ENCODE data around the gene EIF3F. TPM values are rescaled to one million over a fixed set of nuclear protein-coding genes. Genes with fewer than 3 reads are reported as not detected.

EIF3F gene
- total and polyA plus RNA-seq, 2 experiments from 2014 or later, result 193 to 359 TPM

- DNase-seq, result no peak
- no peak for TF ChIP-seq EZH2phosphoT487 (IDR thresholded peaks at IDR 0.05; ENCODE audit: insufficient read depth, low read depth)
- no peak for TF ChIP-seq EZH2 (IDR thresholded peaks at IDR 0.05; ENCODE audit: insufficient read depth, poor library complexity, severe bottlenecking)
- Histone ChIP-seq H3K79me2 (ENCODE audit: insufficient read depth) (peaks cover 33% of the 10 kb centered on the region), H2AFZ (no peak overlapping the region), H4K20me1 (ENCODE audit: insufficient read depth) (no peaks in the 10 kb centered on the region), H3K4me3 (no peak overlapping the region), H3K9me2 (ENCODE audit: insufficient read depth) (no peaks in the 10 kb centered on the region), H3K4me2 (ENCODE audit: unreplicated experiment) (no peak overlapping the region), H3K9me3 (ENCODE audit: low read depth) (no peaks in the 10 kb centered on the region), H3K27ac (no peak overlapping the region), H3K4me1 (ENCODE audit: insufficient read depth) (peaks cover 7% of the 10 kb centered on the region), H3K9ac (no peak overlapping the region), H3K36me3 (ENCODE audit: low read depth) (peaks cover 83% of the 10 kb centered on the region), H3K27me3 (replicated peaks; ENCODE audit: insufficient read depth) (no peaks in the 10 kb centered on the region), H3F3A (ENCODE audit: insufficient read depth) (peaks cover 41% of the 10 kb centered on the region)
- in situ Hi-C loops (cut with MboI), result no loop called here
- 87 to 90% methylated on average over 6 of the region's 6 CpGs for WGBS, 2 experiments (ENCODE audit: low coverage in 1 of 2, low lambda C conversion rate in 2 of 2, missing lambda C conversion rate in 2 of 2)
These were observed 7.6 kb downstream of the EIF3F start for GRCh38 chr11:7994581-7995278.

- Histone ChIP-seq H3K9me3 (ENCODE audit: low read depth) (no peaks in the 10 kb centered on the region), H3K79me2 (ENCODE audit: insufficient read depth) (no peaks in the 10 kb centered on the region), H3K27ac (no peak overlapping the region), H3K9ac (no peak overlapping the region), H3K4me2 (ENCODE audit: unreplicated experiment) (no peak overlapping the region), H3K36me3 (ENCODE audit: low read depth) (peaks cover 49% of the 10 kb centered on the region), H3K27me3 (replicated peaks; ENCODE audit: insufficient read depth) (no peaks in the 10 kb centered on the region), H2AFZ (no peak overlapping the region), H3F3A (ENCODE audit: insufficient read depth) (peaks cover 65% of the 10 kb centered on the region), H3K9me2 (ENCODE audit: insufficient read depth) (no peaks in the 10 kb centered on the region), H3K4me3 (no peak overlapping the region), H3K4me1 (ENCODE audit: insufficient read depth) (no peaks in the 10 kb centered on the region), H4K20me1 (ENCODE audit: insufficient read depth) (no peaks in the 10 kb centered on the region)
- DNase-seq, result no peak
- in situ Hi-C loops (cut with MboI), result loop anchor here (25.0 kb wide), 1 partner anchor 563 kb away; no protein-coding TSS in a partner anchor
- 81 to 82% methylated on average over 10 of the region's 10 CpGs for WGBS, 2 experiments (ENCODE audit: low coverage in 1 of 2, low lambda C conversion rate in 2 of 2, missing lambda C conversion rate in 2 of 2)
- TF ChIP-seq EZH2phosphoT487 (IDR thresholded peaks at IDR 0.05; ENCODE audit: insufficient read depth, low read depth), result no peak
- TF ChIP-seq EZH2 (IDR thresholded peaks at IDR 0.05; ENCODE audit: insufficient read depth, poor library complexity, severe bottlenecking), result no peak
These were observed 12.7 kb downstream of the EIF3F start for GRCh38 chr11:7999795-8000194.

GRCh38 chr11:8000390-8000789, 13.3 kb downstream of the EIF3F start:
- no peak for TF ChIP-seq EZH2phosphoT487 (IDR thresholded peaks at IDR 0.05; ENCODE audit: insufficient read depth, low read depth)
- no peak for TF ChIP-seq EZH2 (IDR thresholded peaks at IDR 0.05; ENCODE audit: insufficient read depth, poor library complexity, severe bottlenecking)
- Histone ChIP-seq H2AFZ (no peak overlapping the region), H3K9me3 (ENCODE audit: low read depth) (no peaks in the 10 kb centered on the region), H3K27me3 (replicated peaks; ENCODE audit: insufficient read depth) (no peaks in the 10 kb centered on the region), H3K4me2 (ENCODE audit: unreplicated experiment) (no peak overlapping the region), H3K9ac (no peak overlapping the region), H4K20me1 (ENCODE audit: insufficient read depth) (no peaks in the 10 kb centered on the region), H3F3A (ENCODE audit: insufficient read depth) (peaks cover 63% of the 10 kb centered on the region), H3K36me3 (ENCODE audit: low read depth) (peaks cover 43% of the 10 kb centered on the region), H3K4me3 (no peak overlapping the region), H3K79me2 (ENCODE audit: insufficient read depth) (no peaks in the 10 kb centered on the region), H3K27ac (no peak overlapping the region), H3K4me1 (ENCODE audit: insufficient read depth) (no peaks in the 10 kb centered on the region), H3K9me2 (ENCODE audit: insufficient read depth) (no peaks in the 10 kb centered on the region)
- no peak for DNase-seq
- in situ Hi-C loops (cut with MboI), result loop anchor here (25.0 kb wide), 1 partner anchor 562 kb away; no protein-coding TSS in a partner anchor
- WGBS, 2 experiments (ENCODE audit: low coverage in 1 of 2, low lambda C conversion rate in 2 of 2, missing lambda C conversion rate in 2 of 2), result 75 to 77% methylated on average over 5 of the region's 5 CpGs

GRCh38 chr11:8002676-8003075, 15.5 kb downstream of the EIF3F start:
- no peak overlapping the region for H2AFZ ChIP-seq
- H3K4me1 ChIP-seq (ENCODE audit: insufficient read depth), result no peaks in the 10 kb centered on the region
- H3K4me2 ChIP-seq (ENCODE audit: unreplicated experiment), result no peak overlapping the region
- H4K20me1 ChIP-seq (ENCODE audit: insufficient read depth), result no peaks in the 10 kb centered on the region
- 0 to 13% methylated on average over 1 of the region's 1 CpG for whole genome bisulfite sequencing, 2 experiments (ENCODE audit: low coverage in 1 of 2, low lambda C conversion rate in 2 of 2, missing lambda C conversion rate in 2 of 2)
- DNase-seq, result no peak
- TF ChIP-seq EZH2 (IDR thresholded peaks at IDR 0.05; ENCODE audit: insufficient read depth, poor library complexity, severe bottlenecking) (no peak), EZH2phosphoT487 (IDR thresholded peaks at IDR 0.05; ENCODE audit: insufficient read depth, low read depth) (no peak)
- H3K4me3 ChIP-seq, result no peak overlapping the region
- peaks cover 21% of the 10 kb centered on the region for H3K36me3 ChIP-seq (ENCODE audit: low read depth)
- no peaks in the 10 kb centered on the region for H3K9me3 ChIP-seq (ENCODE audit: low read depth)
- H3K27me3 ChIP-seq (replicated peaks; ENCODE audit: insufficient read depth), result no peaks in the 10 kb centered on the region
- no peaks in the 10 kb centered on the region for H3K9me2 ChIP-seq (ENCODE audit: insufficient read depth)
- no peak overlapping the region for H3K9ac ChIP-seq
- in situ Hi-C loops (cut with MboI), result loop anchor here (25.0 kb wide), 1 partner anchor 560 kb away; no protein-coding TSS in a partner anchor
- H3K79me2 ChIP-seq (ENCODE audit: insufficient read depth), result no peaks in the 10 kb centered on the region
- H3F3A ChIP-seq (ENCODE audit: insufficient read depth), result peaks cover 42% of the 10 kb centered on the region
- H3K27ac ChIP-seq, result no peak overlapping the region

Measured in GM23248 (cell line).